SK-N-MC (cell line): ENCODE results near the gene DCBLD1.
A peak's percentile ranks its signal among the peaks of the same experiment; 100 is the strongest.

Source experiments
- DNase-seq: peaks from one replicate; pipeline ENCODE4 v3.0.0-alpha.2; 2011; ENCODE audit warnings: low read depth, low spot score
- H3K27ac ChIP-seq: fragments of 200-600 bp; sonication (generic); 2 replicates; pipeline ENCODE4 v1.5.1; 2016; ENCODE audit warnings: mixed run types
- H3K36me3 ChIP-seq: fragments of 200-600 bp; sonication (generic); 2 replicates; pipeline ENCODE4 v1.6.1; 2017; ENCODE audit warnings: antibody characterized with exemption, low read length, mixed read lengths; ENCODE audit not compliant: insufficient read depth
- H3K4me3 ChIP-seq: fragments of 200-600 bp; sonication (generic); 2 replicates; pipeline ENCODE4 v1.5.1; 2016
- H3K9ac ChIP-seq: fragments of 200-600 bp; sonication (generic); 2 replicates; pipeline ENCODE4 v1.8.0; 2017; ENCODE audit warnings: mixed run types, mixed read lengths; ENCODE audit not compliant: insufficient read length
- H3K9me3 ChIP-seq: fragments of 200-600 bp; sonication (generic); 2 replicates; pipeline ENCODE4 v1.6.1; 2017; ENCODE audit warnings: low read depth, mild to moderate bottlenecking, antibody characterized with exemption, low read length, moderate library complexity, mixed read lengths
- EZH2 ChIP-seq: fragments of 200-600 bp; sonication (generic); IDR thresholded peaks from one replicate; pipeline ENCODE4 v1.6.1; 2017; ENCODE audit warnings: antibody characterized with exemption
- FOXP2 ChIP-seq: optimal IDR thresholded peaks from 2 replicates; pipeline ENCODE3; 2011; ENCODE audit warnings: mild to moderate bottlenecking, moderate library complexity; ENCODE audit not compliant: insufficient read depth; ENCODE audit errors: extremely low read length, control extremely low read depth
- POLR2AphosphoS5 ChIP-seq: IDR thresholded peaks from 2 replicates; pipeline ENCODE4 v1.6.1; 2012; ENCODE audit warnings: mild to moderate bottlenecking, low read depth, low read length, borderline replicate concordance

DCBLD1 gene

DNA sequence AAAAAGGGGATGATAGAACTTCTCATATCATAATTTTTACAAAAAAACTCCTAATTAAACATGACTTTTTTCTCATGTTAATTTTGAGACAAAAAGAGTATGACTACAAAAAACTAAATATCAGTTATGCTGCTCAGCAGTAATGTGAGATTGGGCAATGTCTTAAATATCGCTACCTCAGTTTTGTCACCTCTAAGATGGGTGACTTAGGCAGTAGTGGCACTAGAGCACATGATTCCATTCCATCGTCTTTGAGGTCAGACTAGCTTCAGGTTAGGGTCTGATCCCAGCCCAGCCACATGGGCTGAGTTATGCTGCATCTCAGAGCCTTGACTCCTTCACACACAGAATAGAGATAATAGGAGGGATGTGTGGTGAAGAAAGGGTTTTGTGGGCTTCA is 11.0 kb downstream of the DCBLD1 start:
- Histone ChIP-seq H3K9ac (no peak overlapping the region), H3K36me3 (no peaks in the 10 kb centered on the region), H3K27ac (no peak overlapping the region), H3K9me3 (no peaks in the 10 kb centered on the region), H3K4me3 (no peak overlapping the region)
- TF ChIP-seq EZH2 (no peak), FOXP2 (no peak), POLR2AphosphoS5 (no peak)
- DNase-seq: no peak

GRCh38 chr6:117494283-117494682 is 11.8 kb downstream of the DCBLD1 start:
- TF ChIP-seq EZH2: no peak
- TF ChIP-seq POLR2AphosphoS5: no peak
- no peak for TF ChIP-seq FOXP2
- H3K4me3 ChIP-seq: peak overlapping the region; percentile 34; the same call in 1 of the 2 replicates
- peak overlapping the region; percentile 16 for H3K9ac ChIP-seq
- H3K36me3 ChIP-seq: no peaks in the 10 kb centered on the region
- no peak for DNase-seq
- H3K9me3 ChIP-seq: no peaks in the 10 kb centered on the region
- no peak overlapping the region for H3K27ac ChIP-seq

- TF ChIP-seq FOXP2 (no peak), EZH2 (no peak), POLR2AphosphoS5 (no peak)
- DNase-seq: no peak
These were observed 12.3 kb downstream of the DCBLD1 start for GRCh38 chr6:117494694-117495318.

GRCh38 chr6:117495425-117495824 is 13.0 kb downstream of the DCBLD1 start:
- Histone ChIP-seq H3K9ac (no peak overlapping the region), H3K27ac (no peak overlapping the region), H3K4me3 (no peak overlapping the region), H3K36me3 (no peaks in the 10 kb centered on the region), H3K9me3 (no peaks in the 10 kb centered on the region)
- no peak for DNase-seq
- no peak for TF ChIP-seq POLR2AphosphoS5
- no peak for TF ChIP-seq FOXP2
- no peak for TF ChIP-seq EZH2

More at GRCh38 chr6:117494694-117495318, 12.3 kb downstream of the DCBLD1 start:
- Histone ChIP-seq H3K36me3 (no peaks in the 10 kb centered on the region), H3K9me3 (no peaks in the 10 kb centered on the region), H3K9ac (peak overlapping the region; percentile 16), H3K27ac (no peak overlapping the region), H3K4me3 (peak overlapping the region; percentile 34; the same call in 1 of the 2 replicates)

GRCh38 chr6:117495869-117496268 is 13.4 kb downstream of the DCBLD1 start:
- H3K36me3 ChIP-seq: no peaks in the 10 kb centered on the region
- H3K9me3 ChIP-seq: no peaks in the 10 kb centered on the region

GRCh38 chr6:117496383-117496990 is 14.0 kb downstream of the DCBLD1 start:
- Histone ChIP-seq H3K4me3 (no peak overlapping the region), H3K9me3 (no peaks in the 10 kb centered on the region), H3K36me3 (no peaks in the 10 kb centered on the region), H3K27ac (no peak overlapping the region), H3K9ac (no peak overlapping the region)
- no peak for DNase-seq
- no peak for TF ChIP-seq FOXP2
- TF ChIP-seq POLR2AphosphoS5: no peak
- TF ChIP-seq EZH2: no peak

More at GRCh38 chr6:117495869-117496268, 13.4 kb downstream of the DCBLD1 start:
- no peak overlapping the region for H3K9ac ChIP-seq
- H3K4me3 ChIP-seq: no peak overlapping the region
- no peak for TF ChIP-seq EZH2
- TF ChIP-seq FOXP2: no peak
- no peak for TF ChIP-seq POLR2AphosphoS5
- DNase-seq: no peak
- no peak overlapping the region for H3K27ac ChIP-seq

- Histone ChIP-seq H3K36me3 (no peaks in the 10 kb centered on the region), H3K4me3 (no peak overlapping the region), H3K9me3 (no peaks in the 10 kb centered on the region), H3K27ac (no peak overlapping the region), H3K9ac (no peak overlapping the region)
- no peak for TF ChIP-seq FOXP2
- TF ChIP-seq EZH2: no peak
- no peak for TF ChIP-seq POLR2AphosphoS5
- DNase-seq: no peak
These were observed 14.8 kb downstream of the DCBLD1 start for GRCh38 chr6:117497237-117497636.

DNA sequence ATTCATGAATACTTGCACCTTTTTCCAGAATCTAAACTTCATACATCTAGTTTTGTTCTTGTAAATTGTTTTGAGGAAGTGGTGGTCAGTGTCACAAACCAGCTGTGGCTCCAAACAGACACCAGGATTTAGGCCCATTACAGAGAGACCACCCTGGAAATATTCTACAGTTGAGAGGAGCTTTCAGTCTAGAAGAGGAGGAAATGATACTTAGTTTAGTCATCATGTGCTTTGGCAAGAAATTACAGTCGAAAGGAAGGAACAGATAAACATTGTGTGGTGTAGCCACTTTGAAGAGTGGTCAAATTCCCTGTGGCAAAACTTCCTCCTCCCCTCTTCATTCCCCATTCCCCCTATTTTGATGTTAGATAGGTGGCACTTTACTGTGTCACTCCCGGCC is 15.7 kb downstream of the DCBLD1 start:
- Histone ChIP-seq H3K9me3 (no peaks in the 10 kb centered on the region), H3K4me3 (no peak overlapping the region), H3K9ac (no peak overlapping the region), H3K27ac (no peak overlapping the region), H3K36me3 (no peaks in the 10 kb centered on the region)
- TF ChIP-seq FOXP2 (no peak), EZH2 (no peak), POLR2AphosphoS5 (no peak)
- DNase-seq: no peak

- Histone ChIP-seq H3K9ac (no peak overlapping the region), H3K9me3 (no peaks in the 10 kb centered on the region), H3K36me3 (no peaks in the 10 kb centered on the region), H3K27ac (no peak overlapping the region), H3K4me3 (no peak overlapping the region)
- no peak for TF ChIP-seq EZH2
- no peak for TF ChIP-seq POLR2AphosphoS5
- TF ChIP-seq FOXP2: no peak
- no peak for DNase-seq
These were observed 19.2 kb downstream of the DCBLD1 start for GRCh38 chr6:117501722-117502121.
